ENCODE data around the gene PATJ.

DNA sequence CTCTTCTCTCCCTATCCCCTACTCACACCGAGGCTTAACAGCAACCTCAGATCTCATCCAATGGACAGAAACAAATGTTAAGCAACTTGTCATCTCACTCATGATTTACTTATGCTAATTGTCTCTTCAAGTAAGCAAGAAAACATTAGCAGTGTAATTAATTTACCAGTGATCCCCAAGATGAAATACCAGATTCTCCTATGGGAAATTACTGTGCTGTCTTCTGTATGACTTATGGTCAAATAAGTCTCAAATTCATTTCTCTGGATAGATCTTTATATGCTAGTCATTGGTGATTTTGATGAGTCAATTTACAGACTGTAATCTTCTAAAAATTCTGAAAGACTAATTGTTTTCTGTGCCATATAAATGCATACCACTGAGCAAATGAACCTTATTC, 419.4 kb downstream of the PATJ start:
- TF ChIP-seq CTCF (IDR thresholded peaks at IDR 0.05; ENCODE audit: extremely low read depth in 1 of 2, insufficient read depth in 1 of 2, low read depth in 1 of 2, low read length in 2 of 2) (no peak), MYC (IDR thresholded peaks at IDR 0.05; ENCODE audit: low read depth, low read length) (no peak), POLR2A (IDR thresholded peaks at IDR 0.05; ENCODE audit: low read depth, low read length) (no peak), EZH2 (IDR thresholded peaks at IDR 0.05; ENCODE audit: borderline replicate concordance, low read depth, low read length, severe bottlenecking) (no peak)
- TF ChIP-seq, protein P1, sequence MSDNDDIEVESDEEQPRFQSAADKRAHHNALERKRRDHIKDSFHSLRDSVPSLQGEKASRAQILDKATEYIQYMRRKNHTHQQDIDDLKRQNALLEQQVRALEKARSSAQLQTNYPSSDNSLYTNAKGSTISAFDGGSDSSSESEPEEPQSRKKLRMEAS (IDR thresholded peaks at IDR 0.05; ENCODE audit: insufficient read depth, insufficient read length), result no peak

Data from endothelial cell of umbilical vein (primary cell).